Hepatocyte (in vitro differentiated cells): ENCODE results near the gene C1QC.

Source experiments
- CTCF ChIP-seq: fragments of 200-600 bp; sonication (generic); IDR thresholded peaks from 2 replicates; pipeline ENCODE4 v1.5.1; 2016; ENCODE audit warnings: antibody characterized with exemption, mild to moderate bottlenecking; ENCODE audit not compliant: poor library complexity
- EZH2 ChIP-seq: fragments of 200-600 bp; sonication (generic); IDR thresholded peaks from 2 replicates; pipeline ENCODE4 v1.6.1; 2016; ENCODE audit warnings: antibody characterized with exemption, mild to moderate bottlenecking, borderline replicate concordance
- EZH2phosphoT487 ChIP-seq: fragments of 200-600 bp; sonication (generic); IDR thresholded peaks from one replicate; pipeline ENCODE4 v1.6.1; 2018; ENCODE audit warnings: antibody characterized with exemption, mild to moderate bottlenecking, low read depth, moderate library complexity; ENCODE audit not compliant: unreplicated experiment, severe bottlenecking

GRCh38 chr1:22626237-22627157 is 16.9 kb upstream of the C1QC start:
- TF ChIP-seq EZH2 (no peak), CTCF (no peak), EZH2phosphoT487 (no peak)
